Chondrocyte (in vitro differentiated cells): ENCODE data around the gene PAX4. TPM values are rescaled to one million over a fixed set of nuclear protein-coding genes. Genes with fewer than 3 reads are reported as not detected.

Experiments
- DNase-seq: peaks from one replicate; pipeline ENCODE4 v3.0.0; 2021; ENCODE audit warnings: mixed read lengths, low spot score
- H3K27ac Mint-ChIP-seq: one replicate; pipeline ENCODE4 v1.8.0; 2021; ENCODE audit warnings: mild to moderate bottlenecking, moderate library complexity, mixed read lengths; ENCODE audit not compliant: unreplicated experiment
- H3K27me3 Mint-ChIP-seq: 2 replicates; pipeline ENCODE4 v1.8.0; 2021; ENCODE audit warnings: low read depth, mixed read lengths
- H3K36me3 Mint-ChIP-seq: 2 replicates; pipeline ENCODE4 v1.8.0; 2021; ENCODE audit warnings: low read depth, mixed read lengths
- H3K4me1 Mint-ChIP-seq: 2 replicates; pipeline ENCODE4 v1.8.0; 2021; ENCODE audit warnings: low read depth, mild to moderate bottlenecking, mixed read lengths
- H3K4me3 Mint-ChIP-seq: one replicate; pipeline ENCODE4 v1.8.0; 2021; ENCODE audit warnings: mild to moderate bottlenecking, moderate library complexity, mixed read lengths; ENCODE audit not compliant: unreplicated experiment
- H3K9me3 Mint-ChIP-seq: 2 replicates; pipeline ENCODE4 v1.8.0; 2021; ENCODE audit warnings: low read depth, mixed read lengths
- CTCF ChIP-seq: fragments of 200-600 bp; sonication (generic); IDR thresholded peaks from 2 replicates; pipeline ENCODE4 v1.5.0; 2021; ENCODE audit warnings: antibody characterized with exemption, mild to moderate bottlenecking, moderate library complexity
- total RNA-seq: library from RNA; stranded (reverse); gene quantifications from 3 replicates; pipeline ENCODE4 v1.2.1, GENCODE V29; 2021

Gene PAX4
- total RNA-seq, 1 donor from 2014 or later = not detected

- H3K4me3 Mint-ChIP-seq = peak overlapping the region; percentile 70
- no peak for DNase-seq
- H3K4me1 Mint-ChIP-seq = peaks cover 52% of the 10 kb centered on the region
- H3K36me3 Mint-ChIP-seq = peaks cover 17% of the 10 kb centered on the region
- TF ChIP-seq CTCF = no peak
- H3K9me3 Mint-ChIP-seq = no peaks in the 10 kb centered on the region
- no peaks in the 10 kb centered on the region for H3K27me3 Mint-ChIP-seq
- H3K27ac Mint-ChIP-seq = peak overlapping the region; percentile 73
These were observed 30.3 kb downstream of the PAX4 start for GRCh38 chr7:127587663-127588018.

- Mint-ChIP-seq H3K9me3 (no peaks in the 10 kb centered on the region), H3K4me1 (peaks cover 64% of the 10 kb centered on the region), H3K27ac (peak overlapping the region; percentile 18), H3K4me3 (peak overlapping the region; percentile 31), H3K27me3 (no peaks in the 10 kb centered on the region), H3K36me3 (peaks cover 18% of the 10 kb centered on the region)
- TF ChIP-seq CTCF = no peak
- no peak for DNase-seq
These were observed 31.6 kb downstream of the PAX4 start for GRCh38 chr7:127586346-127586745.

GRCh38 chr7:127585044-127585953, 32.6 kb downstream of the PAX4 start, which contains the start of gene GCC1:
TSS of gene GCC1 (minus strand) at chr7:127585596. CDS start at chr7:127585182, 414 bp downstream.
- TF ChIP-seq CTCF = no peak
- peak; percentile 95 for DNase-seq
- Mint-ChIP-seq H3K9me3 (no peaks in the 10 kb centered on the region), H3K27ac (peak within 1 kb of the TSS; percentile 87), H3K4me3 (peak within 1 kb of the TSS; percentile 89), H3K4me1 (peaks cover 73% of the 10 kb centered on the region), H3K36me3 (peaks cover 13% of the 10 kb centered on the region), H3K27me3 (no peaks in the 10 kb centered on the region)

DNA sequence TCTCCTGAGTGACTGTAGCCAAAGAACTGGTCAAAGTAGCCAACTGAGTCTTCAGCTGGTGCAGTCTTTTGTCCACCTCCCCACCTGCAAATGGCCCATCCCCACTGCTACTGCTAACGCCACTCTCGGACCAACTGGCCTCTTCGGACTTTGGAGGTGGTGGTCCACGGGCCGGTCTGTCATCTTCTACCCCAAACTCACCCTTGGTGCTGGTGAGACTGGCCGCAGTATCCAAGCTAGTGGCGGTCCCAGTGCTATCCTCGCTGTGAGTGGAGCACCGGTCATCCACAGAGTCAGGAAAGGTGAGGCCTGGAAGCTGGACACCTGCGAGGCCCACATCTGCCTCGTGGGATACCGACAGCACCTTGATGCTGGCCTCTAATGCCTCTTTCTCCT, 33.3 kb downstream of the PAX4 start:
- H3K4me1 Mint-ChIP-seq = peaks cover 69% of the 10 kb centered on the region
- DNase-seq = no peak
- no peaks in the 10 kb centered on the region for H3K27me3 Mint-ChIP-seq
- peak overlapping the region; percentile 89 for H3K4me3 Mint-ChIP-seq
- TF ChIP-seq CTCF = no peak
- peaks cover 13% of the 10 kb centered on the region for H3K36me3 Mint-ChIP-seq
- H3K9me3 Mint-ChIP-seq = no peaks in the 10 kb centered on the region
- H3K27ac Mint-ChIP-seq = peak overlapping the region; percentile 87

- no peak overlapping the region for H3K4me3 Mint-ChIP-seq
- peaks cover 61% of the 10 kb centered on the region for H3K4me1 Mint-ChIP-seq
- H3K27me3 Mint-ChIP-seq = no peaks in the 10 kb centered on the region
- H3K36me3 Mint-ChIP-seq = peaks cover 13% of the 10 kb centered on the region
- no peaks in the 10 kb centered on the region for H3K9me3 Mint-ChIP-seq
- no peak overlapping the region for H3K27ac Mint-ChIP-seq
- no peak for TF ChIP-seq CTCF
- no peak for DNase-seq
These were observed 35.6 kb downstream of the PAX4 start for GRCh38 chr7:127582361-127582760.
